HCT116 (cell line): ENCODE data around the gene COPA. TPM values are rescaled to one million over a fixed set of nuclear protein-coding genes. Genes with fewer than 3 reads are reported as not detected.

Source experiments
- ATAC-seq: fragments of 200-7000 bp; cut with Tn5 transposase; 2 replicates; pipeline ENCODE4 v1.9.1; 2020; ENCODE audit warnings: mild to moderate bottlenecking, moderate library complexity
- BruUV-seq: library from RNA; stranded (reverse); fragments of 400-500 nt; replicated peaks from 2 replicates; lab custom pipeline; 2021; lab: Mats Ljungman, UMichigan
- CTCF ChIA-PET: fragments of 300-600 bp; sonication (Branson Sonifier 250); formaldehyde crosslinking; loops from one replicate; lab custom pipeline; 2021; ENCODE audit warnings: antibody characterized with exemption; lab: Charles Lee
- POLR2A ChIA-PET: fragments of 300-600, 350-600 bp; sonication (Branson Sonifier 250); formaldehyde crosslinking; loops from one replicate; lab custom pipeline; 2021; ENCODE audit warnings: antibody characterized with exemption; lab: Charles Lee
- RAD21 ChIA-PET, 2 experiments: fragments of 300-600 bp; sonication (Branson Sonifier 250); formaldehyde crosslinking; loops; one replicate each; lab custom pipeline; 2023; ENCODE audit warnings: low total read pairs in 2 of 2; ENCODE audit not compliant: uncharacterized antibody in 2 of 2, unreplicated experiment in 2 of 2, low non-redundant PET in 1 of 2; lab: Charles Lee
- DNase-seq: peaks from one replicate; pipeline ENCODE4 v3.0.0-alpha.2; 2010; ENCODE audit warnings: low read depth, low spot score
- H2AFZ ChIP-seq: fragments of 200-600 bp; shearing (Covaris generic), sonication (generic); 2 replicates; pipeline ENCODE4 v1.6.1; 2017; ENCODE audit warnings: low read depth, mixed run types, mixed read lengths, antibody characterized with exemption, low read length; ENCODE audit not compliant: poor library complexity, severe bottlenecking
- H3K27ac ChIP-seq: 2 replicates; pipeline ENCODE4 v1.5.1; 2012; ENCODE audit warnings: low read depth, low read length
- H3K27me3 ChIP-seq: fragments of 200-600 bp; sonication (generic); 2 replicates; pipeline ENCODE4 v1.6.1; 2016; ENCODE audit warnings: mixed run types, low read length, mixed read lengths; ENCODE audit not compliant: insufficient read depth
- H3K36me3 ChIP-seq, 2 experiments: fragments of 200-500 bp in 1 of 2; fragments of 200-600 bp in 1 of 2; sonication (Bioruptor generic) in 1 of 2; sonication (generic) in 1 of 2; 2 replicates each; pipeline versions ENCODE4 v1.5.1 to v1.6.1; 2014 to 2016; ENCODE audit warnings: low read length in 2 of 2, inconsistent platforms in 1 of 2, mixed read lengths in 1 of 2, mixed run types in 1 of 2; ENCODE audit not compliant: insufficient read depth in 2 of 2, control insufficient read depth in 1 of 2
- H3K4me1 ChIP-seq, 2 experiments: fragments of 200-600 bp in 1 of 2; sonication (generic) in 1 of 2; 2 replicates each; pipeline versions ENCODE4 v1.5.1 to v1.6.1; 2012 to 2017; ENCODE audit warnings: low read length in 2 of 2, inconsistent platforms in 1 of 2, mild to moderate bottlenecking in 1 of 2, mixed read lengths in 1 of 2, mixed run types in 1 of 2, moderate library complexity in 1 of 2; ENCODE audit not compliant: insufficient read depth in 2 of 2, control insufficient read depth in 1 of 2
- H3K4me2 ChIP-seq: fragments of 200-600 bp; sonication (generic); 2 replicates; pipeline ENCODE4 v1.6.1; 2017; ENCODE audit warnings: mixed run types, low read length, mixed read lengths
- H3K4me3 ChIP-seq, 2 experiments: fragments of 200-600 bp in 1 of 2; sonication (generic) in 1 of 2; replicated peaks in 1 of 2; 2 replicates each; pipeline ENCODE4 v1.5.1; 2011 to 2016; ENCODE audit warnings: low read length in 2 of 2, control low read depth in 1 of 2, low read depth in 1 of 2, mild to moderate bottlenecking in 1 of 2, mixed read lengths in 1 of 2, mixed run types in 1 of 2
- H3K79me2 ChIP-seq: fragments of 200-600 bp; sonication (generic); 2 replicates; pipeline ENCODE4 v1.6.1; 2017; ENCODE audit warnings: mild to moderate bottlenecking, mixed run types, low read length, moderate library complexity, mixed read lengths; ENCODE audit not compliant: insufficient read depth
- H3K9ac ChIP-seq: fragments of 200-600 bp; sonication (generic); 2 replicates; pipeline ENCODE4 v1.6.1; 2016; ENCODE audit warnings: low read length, mixed read lengths
- H3K9me2 ChIP-seq: fragments of 200-600 bp; sonication (generic), shearing (Covaris generic); 2 replicates; pipeline ENCODE4 v1.6.1; 2017; ENCODE audit warnings: mixed run types, mild to moderate bottlenecking, moderate library complexity; ENCODE audit not compliant: insufficient read depth
- H3K9me3 ChIP-seq, 2 experiments: fragments of 200-500 bp in 1 of 2; fragments of 200-600 bp in 1 of 2; sonication (Bioruptor generic) in 1 of 2; sonication (generic) in 1 of 2; 2 replicates each; pipeline ENCODE4 v1.6.1; 2014 to 2017; ENCODE audit warnings: low read length in 2 of 2, mixed read lengths in 2 of 2, inconsistent platforms in 1 of 2, low read depth in 1 of 2, mild to moderate bottlenecking in 1 of 2, mixed run types in 1 of 2, moderate library complexity in 1 of 2; ENCODE audit not compliant: control insufficient read depth in 1 of 2, insufficient read depth in 1 of 2
- H4K20me1 ChIP-seq: fragments of 200-600 bp; sonication (generic), shearing (Covaris generic); 2 replicates; pipeline ENCODE4 v1.6.1; 2017; ENCODE audit warnings: mixed run types, mild to moderate bottlenecking, moderate library complexity; ENCODE audit not compliant: insufficient read depth
- CBX3 ChIP-seq: IDR thresholded peaks from 2 replicates; pipeline ENCODE4 v1.6.1; 2012; ENCODE audit warnings: low read depth
- CEBPB ChIP-seq: IDR thresholded peaks from 2 replicates; pipeline ENCODE4 v1.6.1; 2012; ENCODE audit warnings: low read depth
- CTCF ChIP-seq, 3 experiments: fragments of 200-600 bp in 1 of 3; sonication (generic) in 1 of 3; IDR thresholded peaks in 2 of 3; conservative IDR thresholded peaks in 1 of 3; 2 replicates each; pipeline ENCODE4 v1.5.1; 2012 to 2017; ENCODE audit warnings: low read depth in 2 of 3, low read length in 2 of 3, antibody characterized with exemption in 1 of 3, borderline replicate concordance in 1 of 3, control low read depth in 1 of 3, mild to moderate bottlenecking in 1 of 3, mixed read lengths in 1 of 3, mixed run types in 1 of 3, moderate library complexity in 1 of 3; ENCODE audit not compliant: insufficient read depth in 1 of 3
- EGR1 ChIP-seq: IDR thresholded peaks from 2 replicates; pipeline ENCODE4 v1.6.1; 2012; ENCODE audit warnings: low read depth
- ELF1 ChIP-seq: IDR thresholded peaks from 2 replicates; pipeline ENCODE4 v1.6.1; 2012; ENCODE audit warnings: low read depth, borderline replicate concordance
- EZH2phosphoT487 ChIP-seq: fragments of 200-600 bp; IDR thresholded peaks from 2 replicates; pipeline ENCODE4 v1.6.1; 2018; ENCODE audit warnings: antibody characterized with exemption, borderline replicate concordance
- MAX ChIP-seq: IDR thresholded peaks from 2 replicates; pipeline ENCODE4 v1.6.1; 2012
- POLR2A ChIP-seq: IDR thresholded peaks from 2 replicates; pipeline ENCODE4 v1.7.0; 2011; ENCODE audit warnings: borderline replicate concordance; ENCODE audit not compliant: insufficient read depth, insufficient read length; ENCODE audit errors: extremely low read depth
- REST ChIP-seq: IDR thresholded peaks from 2 replicates; pipeline ENCODE4 v1.6.1; 2012; ENCODE audit warnings: low read depth
- SIN3A ChIP-seq: IDR thresholded peaks from 2 replicates; pipeline ENCODE4 v1.6.1; 2012; ENCODE audit warnings: low read depth
- SP1 ChIP-seq: IDR thresholded peaks from 2 replicates; pipeline ENCODE4 v1.6.1; 2012; ENCODE audit warnings: low read depth
- SRF ChIP-seq: IDR thresholded peaks from 2 replicates; pipeline ENCODE4 v1.6.1; 2012; ENCODE audit warnings: low read depth
- TCF7L2 ChIP-seq: IDR thresholded peaks from 2 replicates; pipeline ENCODE4 v1.7.0; 2011; ENCODE audit warnings: borderline replicate concordance, inconsistent platforms; ENCODE audit not compliant: insufficient read depth, insufficient read length; ENCODE audit errors: extremely low read depth
- YY1 ChIP-seq: IDR thresholded peaks from 2 replicates; pipeline ENCODE4 v1.6.1; 2011; ENCODE audit warnings: low read length, low read depth, moderate library complexity, mild to moderate bottlenecking; ENCODE audit not compliant: insufficient replicate concordance; ENCODE audit errors: extremely low read depth
- ZFX ChIP-seq: fragments of 450-650 bp; IDR thresholded peaks from 2 replicates; pipeline ENCODE4 v1.6.1; 2017
- ZNF274 ChIP-seq: fragments of 200-500 bp; sonication (Bioruptor generic); IDR thresholded peaks from 2 replicates; pipeline ENCODE4 v1.6.1; 2014; ENCODE audit warnings: mild to moderate bottlenecking, low read depth, low read length, inconsistent platforms
- intact Hi-C: fragments of 100-400 bp; cut with micrococcal nuclease; formaldehyde crosslinking; loops from 2 replicates; pipeline ENCODE4 v1.10.0; 2022
- total RNA-seq: library from RNA; stranded (reverse); gene quantifications from one replicate; pipeline ENCODE4 v1.2.1, GENCODE V29; 2021; ENCODE audit not compliant: unreplicated experiment

Gene COPA
- total RNA-seq, 1 experiment from 2014 or later, result 132 TPM

- Histone ChIP-seq H4K20me1 (no peaks in the 10 kb centered on the region; the same call in 1 of the 2 replicates), H3K9ac (no peak overlapping the region), H3K4me1 (peaks cover 26 to 32% of the 10 kb centered on the region in 2 experiments), H3K27me3 (no peaks in the 10 kb centered on the region), H3K79me2 (peaks cover 78% of the 10 kb centered on the region), H3K27ac (peak overlapping the region; percentile 24; the same call in 1 of the 2 replicates), H3K4me3 (no peak overlapping the region), H3K36me3 (0 out of 4 replicates have a peak, but pooled peaks cover 0 to 5% of the 10 kb centered on the region in 2 experiments), H3K4me2 (peak overlapping the region; percentile 35; the same call in 1 of the 2 replicates), H2AFZ (no peak overlapping the region), H3K9me2 (no peaks in the 10 kb centered on the region), H3K9me3 (no peaks in the 10 kb centered on the region)
- no peak for ATAC-seq
- no peak for DNase-seq
- intact Hi-C loops, result no loop called here
- POLR2A ChIA-PET, result interaction anchor here (1.1 kb wide), 1 partner anchor 92 kb away, joined by 3 read pairs; no protein-coding TSS in a partner anchor
- CTCF ChIA-PET, result no interaction called here
- no TSS peak for BruUV-seq
- RAD21 ChIA-PET, result no interaction called here
- TF ChIP-seq CEBPB, result no peak
- TF ChIP-seq ZFX, result no peak
- no peak for TF ChIP-seq EGR1
- TF ChIP-seq YY1, result no peak
- TF ChIP-seq ELF1, result no peak
- TF ChIP-seq CBX3, result no peak
- TF ChIP-seq SRF, result no peak
- TF ChIP-seq SIN3A, result no peak
- TF ChIP-seq SP1, result no peak
- TF ChIP-seq TCF7L2, result no peak
- no peak for TF ChIP-seq MAX
- no peak for TF ChIP-seq CTCF (IDR thresholded peaks at IDR 0.05 in 2 of 3, conservative IDR thresholded peaks at IDR 0.05 in 1 of 3; ENCODE audit: borderline replicate concordance in 1 of 3, insufficient read depth in 1 of 3, low read depth in 2 of 3, low read length in 2 of 3)
- no peak for TF ChIP-seq EZH2phosphoT487
- no peak for TF ChIP-seq REST
- no peak for TF ChIP-seq POLR2A
- TF ChIP-seq ZNF274, result no peak
These were observed 86.5 kb downstream of the COPA start for GRCh38 chr1:160256396-160257046.
